GM18511 (cell line): Measurements from ENCODE around the gene MYLK.

Experiments
- ATAC-seq: cut with Tn5 transposase; IDR thresholded peaks from one replicate; pipeline ENCODE4 v1.9.1; 2021; ENCODE audit warnings: mild to moderate bottlenecking, moderate library complexity; ENCODE audit not compliant: unreplicated experiment

The MYLK gene

GRCh38 chr3:123795471-123796251, 88.5 kb downstream of the MYLK start:
- no peak for ATAC-seq

GRCh38 chr3:123793425-123793824, 90.7 kb downstream of the MYLK start:
- no peak for ATAC-seq

GRCh38 chr3:123792473-123793201, 91.5 kb downstream of the MYLK start:
- no peak for ATAC-seq

- no peak for ATAC-seq
These were observed 92.2 kb downstream of the MYLK start for GRCh38 chr3:123791898-123792297.

GRCh38 chr3:123791417-123791816, 92.7 kb downstream of the MYLK start:
- no peak for ATAC-seq

- no peak for ATAC-seq
These were observed 93.1 kb downstream of the MYLK start for GRCh38 chr3:123791073-123791370.

GRCh38 chr3:123790254-123791072, 93.7 kb downstream of the MYLK start:
- ATAC-seq: no peak

GRCh38 chr3:123789760-123790159, 94.4 kb downstream of the MYLK start:
- no peak for ATAC-seq

- no peak for ATAC-seq
These were observed 95.0 kb downstream of the MYLK start for GRCh38 chr3:123789160-123789559.

- no peak for ATAC-seq
These were observed 95.4 kb downstream of the MYLK start for GRCh38 chr3:123788710-123789109.

GRCh38 chr3:123787133-123787532, 97.0 kb downstream of the MYLK start:
- no peak for ATAC-seq

- no peak for ATAC-seq
These were observed 98.5 kb downstream of the MYLK start for GRCh38 chr3:123785602-123786001.

- ATAC-seq: no peak
These were observed 100.3 kb downstream of the MYLK start for GRCh38 chr3:123783811-123784210.

GRCh38 chr3:123783050-123783689, 101.0 kb downstream of the MYLK start:
- ATAC-seq: no peak

- ATAC-seq: no peak
These were observed 101.6 kb downstream of the MYLK start for GRCh38 chr3:123782488-123782887.

GRCh38 chr3:123781571-123782275, 102.4 kb downstream of the MYLK start:
- ATAC-seq: no peak

- ATAC-seq: no peak
These were observed 103.0 kb downstream of the MYLK start for GRCh38 chr3:123781138-123781537.

GRCh38 chr3:123780656-123781055, 103.5 kb downstream of the MYLK start:
- no peak for ATAC-seq

- no peak for ATAC-seq
These were observed 104.4 kb downstream of the MYLK start for GRCh38 chr3:123779655-123780231.

GRCh38 chr3:123778991-123779622, 105.0 kb downstream of the MYLK start:
- ATAC-seq: no peak
